GM21723 (cell line): ENCODE measurements around the gene ZNF780A.
"Not testable (repeated sequence)": the region's sequence is repeated elsewhere in the genome, so short reads cannot be mapped to it uniquely, and the experiment has no call there.

ENCODE experiments used
- ATAC-seq: cut with Tn5 transposase; IDR thresholded peaks from one replicate; pipeline ENCODE4 v1.9.1; 2021; ENCODE audit warnings: mild to moderate bottlenecking, moderate library complexity; ENCODE audit not compliant: unreplicated experiment

The ZNF780A gene

GRCh38 chr19:40090241-40091204 lies at the start of gene ZNF780A:
ZNF780A (minus strand) TSS chr19:40090943; CDS start chr19:40084753, 6,190 bp downstream.
- peak; percentile 86 for ATAC-seq

DNA sequence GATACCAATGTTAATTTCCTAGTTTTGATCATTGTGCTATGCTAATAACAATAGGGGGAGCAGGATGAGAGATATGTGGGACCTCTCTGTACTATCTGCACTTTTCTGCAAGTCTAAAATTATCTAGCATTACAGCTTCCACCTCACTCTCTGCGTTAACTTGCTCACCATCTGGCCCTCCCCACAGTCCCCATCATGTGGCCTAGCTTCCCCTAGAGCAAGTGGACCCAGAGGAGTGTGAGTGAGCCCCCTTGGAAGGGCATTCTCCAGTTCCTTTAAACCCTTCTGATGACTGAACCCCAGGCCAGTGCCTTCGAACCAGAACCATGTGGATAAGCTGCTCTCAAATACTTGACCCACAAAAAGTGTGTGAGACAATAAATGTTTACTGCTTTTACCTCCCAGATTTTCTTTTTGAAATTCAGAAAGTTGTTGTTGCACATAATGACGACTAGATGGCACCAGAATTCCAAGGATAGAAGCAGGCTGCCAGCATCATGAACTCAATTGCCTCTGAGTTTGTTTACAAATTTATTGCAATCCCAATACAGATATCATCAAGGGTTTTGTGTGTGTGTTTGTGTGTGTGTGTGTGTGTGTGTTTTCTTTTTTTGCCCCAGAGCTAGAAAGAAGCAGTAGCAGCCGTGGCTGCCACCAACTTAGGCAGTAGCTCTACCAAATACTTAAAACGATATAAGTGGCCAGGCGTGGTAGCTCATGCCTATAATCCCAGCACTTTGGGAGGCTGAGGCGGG lies 49.0 kb upstream of the ZNF780A start:
- ATAC-seq, result no peak

DNA sequence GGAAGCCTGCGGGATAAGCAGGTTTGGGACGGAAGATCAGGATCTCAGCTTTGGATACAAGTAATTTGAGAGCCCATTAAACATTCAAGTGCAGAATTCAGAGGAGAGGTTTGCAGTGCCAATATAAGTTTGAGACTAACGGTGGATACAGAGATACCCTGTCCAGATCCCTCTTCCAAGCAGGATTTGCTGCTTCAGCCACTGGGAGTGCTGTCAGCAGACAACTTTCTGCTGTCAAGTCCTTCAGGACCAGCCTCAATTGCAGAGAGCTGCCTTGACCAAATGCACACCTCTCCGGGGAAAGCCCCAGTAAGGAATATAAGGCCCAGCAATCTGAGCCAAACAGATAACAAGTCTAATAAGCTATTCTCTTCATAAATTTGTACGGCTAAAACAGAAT lies 46.1 kb upstream of the ZNF780A start:
- ATAC-seq, result no peak

DNA sequence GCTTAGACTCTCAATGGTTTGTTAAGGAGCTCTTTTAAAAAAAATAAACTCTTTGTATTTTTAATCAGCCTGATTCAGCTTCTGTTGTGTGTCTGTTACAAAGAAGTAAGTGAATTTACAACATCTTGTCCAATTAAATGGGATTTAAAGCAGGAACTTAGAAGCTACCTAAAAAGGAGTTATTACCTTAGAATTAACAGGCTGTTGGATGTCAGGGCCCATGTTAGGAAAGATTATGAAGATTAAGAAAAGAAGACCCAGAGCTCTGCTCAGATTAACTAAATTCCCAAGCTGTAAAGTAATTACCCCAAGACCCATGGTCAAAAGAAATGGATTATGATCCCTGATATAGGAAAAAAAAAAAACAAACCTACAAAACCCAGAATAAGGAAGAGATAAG lies 44.1 kb upstream of the ZNF780A start:
- ATAC-seq, result no peak

DNA sequence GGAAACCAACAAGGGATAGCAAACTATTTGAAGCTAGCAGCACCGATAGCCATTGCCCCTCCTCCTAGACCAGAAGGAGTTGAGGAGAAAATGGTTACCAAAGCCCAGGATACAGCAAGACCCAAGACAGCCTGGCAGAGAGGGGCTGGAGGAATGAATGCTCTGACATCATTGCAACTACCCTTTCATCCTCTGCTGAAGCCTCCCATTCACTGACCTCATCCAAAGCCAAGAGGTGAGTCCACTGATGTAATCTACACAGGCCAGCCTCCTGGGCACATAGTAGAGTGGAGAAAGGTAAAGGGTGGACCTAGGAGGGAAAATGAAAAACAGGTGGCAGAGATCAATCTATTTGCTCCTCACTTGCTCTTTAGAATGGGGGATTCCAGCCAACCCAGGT lies 42.7 kb upstream of the ZNF780A start:
- no peak for ATAC-seq

- ATAC-seq, result no peak
Measured at GRCh38 chr19:40130013-40130412, 39.3 kb upstream of the ZNF780A start.

DNA sequence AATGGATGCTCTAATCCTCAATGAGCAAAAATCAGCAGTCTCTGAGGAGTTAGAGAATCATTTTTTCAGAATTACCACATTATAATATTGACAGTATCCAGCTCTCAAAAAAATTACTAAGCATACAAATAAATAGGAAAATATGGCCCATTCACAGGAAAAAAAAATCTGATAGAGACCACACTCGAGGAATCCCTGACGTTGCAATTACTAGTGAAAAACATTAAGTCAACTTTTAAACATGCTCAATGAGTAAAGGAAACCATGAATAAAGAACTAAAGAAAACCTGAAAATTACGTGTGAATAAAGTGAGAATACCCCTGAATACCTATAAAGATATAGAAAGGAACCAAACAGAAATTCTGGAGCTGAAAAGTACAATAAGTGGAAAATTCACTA lies 38.7 kb upstream of the ZNF780A start:
- no peak for ATAC-seq

GRCh38 chr19:40128991-40129390 lies 38.2 kb upstream of the ZNF780A start:
- no peak for ATAC-seq

DNA sequence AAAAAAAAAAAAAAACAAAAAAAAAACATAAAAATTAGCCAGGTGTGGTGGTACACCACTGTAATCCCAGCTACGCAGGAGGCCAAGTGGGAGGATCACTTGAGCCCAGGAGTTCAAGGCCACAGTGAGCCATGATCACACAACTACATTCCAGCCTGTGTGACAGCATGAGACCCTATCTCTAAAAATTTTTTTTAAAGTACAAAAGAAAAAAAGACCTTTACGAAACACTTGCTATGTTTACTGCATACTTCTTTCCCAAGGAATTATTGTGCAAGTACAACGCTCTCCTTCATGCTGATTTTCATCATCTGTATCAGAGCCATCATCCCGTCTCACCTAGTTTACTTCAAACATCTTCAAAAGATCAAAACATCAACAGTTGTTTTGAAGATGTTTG lies 28.6 kb upstream of the ZNF780A start:
- ATAC-seq, result no peak

DNA sequence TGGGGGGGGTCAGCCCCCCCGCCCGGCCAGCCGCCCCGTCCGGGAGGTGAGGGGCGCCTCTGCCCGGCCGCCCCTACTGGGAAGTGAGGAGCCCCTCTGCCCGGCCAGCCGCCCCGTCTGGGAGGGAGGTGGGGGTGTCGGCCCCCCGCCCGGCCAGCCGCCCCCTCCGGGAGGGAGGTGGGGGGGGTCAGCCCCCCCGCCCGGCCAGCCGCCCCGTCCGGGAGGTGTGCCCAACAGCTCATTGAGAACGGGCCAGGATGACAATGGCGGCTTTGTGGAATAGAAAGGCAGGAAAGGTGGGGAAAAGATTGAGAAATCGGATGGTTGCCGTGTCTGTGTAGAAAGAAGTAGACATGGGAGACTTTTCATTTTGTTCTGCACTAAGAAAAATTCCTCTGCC lies 27.9 kb upstream of the ZNF780A start:
- ATAC-seq, result not testable (repeated sequence)

GRCh38 chr19:40116075-40116474 lies 25.3 kb upstream of the ZNF780A start:
- no peak for ATAC-seq

DNA sequence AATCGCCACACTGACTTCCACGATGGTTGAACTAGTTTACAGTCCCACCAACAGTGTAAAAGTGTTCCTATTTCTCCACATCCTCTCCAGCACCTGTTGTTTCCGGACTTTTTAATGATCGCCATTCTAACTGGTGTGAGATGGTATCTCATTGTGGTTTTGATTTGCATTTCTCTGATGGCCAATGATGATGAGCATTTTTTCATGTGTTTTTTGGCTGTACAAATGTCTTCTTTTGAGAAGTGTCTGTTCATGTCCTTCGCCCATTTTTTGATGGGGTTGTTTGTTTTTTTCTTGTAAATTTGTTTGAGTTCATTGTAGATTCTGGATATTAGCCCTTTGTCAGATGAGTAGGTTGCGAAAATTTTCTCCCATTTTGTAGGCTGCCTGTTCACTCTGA lies 23.4 kb upstream of the ZNF780A start:
- ATAC-seq, result not testable (repeated sequence)

- not testable (repeated sequence) for ATAC-seq
Measured at GRCh38 chr19:40112271-40112670, 21.5 kb upstream of the ZNF780A start.

DNA sequence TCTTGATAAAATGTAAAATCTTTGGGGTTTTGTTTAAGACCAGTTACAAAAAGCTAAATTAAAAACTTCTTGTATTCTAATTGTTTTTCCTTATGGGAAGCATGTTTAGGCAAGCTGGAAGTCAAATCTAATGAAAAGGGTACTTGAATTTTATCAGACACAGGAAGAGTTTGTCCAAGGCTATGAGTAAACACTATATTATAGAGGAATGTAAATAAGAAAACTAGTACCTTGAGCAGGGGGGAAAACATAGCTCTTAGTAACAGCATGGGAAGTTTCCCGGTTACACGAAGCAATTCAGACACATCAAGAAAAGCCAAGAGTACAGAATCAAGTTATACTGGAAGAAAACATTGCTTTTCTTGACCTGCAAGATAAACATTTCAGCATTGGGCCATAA lies 19.8 kb upstream of the ZNF780A start:
- no peak for ATAC-seq

DNA sequence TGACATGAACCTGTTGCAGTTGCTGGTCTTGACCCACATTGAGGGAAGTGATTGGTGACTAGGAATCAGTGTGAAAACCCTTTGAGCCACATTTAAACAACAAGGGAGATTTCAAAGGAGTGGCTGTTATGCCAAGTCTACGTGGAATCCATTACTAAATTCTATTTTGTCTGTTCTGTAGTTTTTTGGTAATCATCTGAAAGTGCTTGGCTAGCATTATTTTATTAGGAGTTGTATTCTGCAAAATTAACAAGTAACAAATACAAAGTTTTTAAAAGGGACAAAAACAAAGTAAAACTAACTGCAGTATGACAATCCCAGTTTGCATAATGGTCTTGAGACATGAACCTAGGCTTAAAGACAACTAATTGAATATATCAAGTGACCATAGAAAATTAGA lies 14.0 kb upstream of the ZNF780A start:
- no peak for ATAC-seq

DNA sequence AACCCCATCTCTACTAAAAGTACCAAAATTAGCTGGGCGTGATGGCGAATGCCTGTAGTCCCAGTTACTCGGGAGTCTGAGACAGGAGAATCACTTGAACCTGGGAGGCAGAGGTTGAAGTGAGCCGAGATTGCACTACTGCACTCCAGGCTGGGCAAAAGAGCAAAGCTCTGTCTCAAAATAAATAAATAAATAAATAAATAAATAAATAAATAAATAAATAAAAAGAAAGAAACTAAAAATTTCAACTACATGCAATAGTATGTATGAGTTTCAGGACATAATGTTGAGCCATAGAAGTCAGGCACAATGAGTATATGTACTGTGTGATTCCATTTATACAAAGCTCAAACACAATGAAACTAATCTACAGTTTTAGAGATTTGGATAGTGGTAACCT lies 12.9 kb upstream of the ZNF780A start:
- no peak for ATAC-seq

DNA sequence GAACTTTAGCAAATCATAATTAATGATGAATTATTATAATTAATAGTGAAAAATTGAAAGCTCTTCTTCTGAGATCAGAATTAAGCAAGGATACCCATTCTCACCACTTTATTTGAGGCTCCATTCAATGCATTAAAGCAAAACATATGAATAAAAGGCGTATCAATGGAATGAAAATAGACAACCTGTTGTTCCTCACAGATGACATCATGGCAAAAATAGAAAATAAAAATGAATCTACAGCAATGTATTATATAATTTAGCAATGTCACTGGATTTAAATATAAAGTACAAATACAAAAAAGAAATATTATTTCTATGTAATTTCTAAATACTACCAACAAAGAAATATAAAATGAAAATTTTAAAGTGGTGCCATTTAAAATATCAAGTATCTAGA lies 11.1 kb upstream of the ZNF780A start:
- ATAC-seq, result no peak

- ATAC-seq, result no peak
Measured at GRCh38 chr19:40093416-40093815, 2.7 kb upstream of the ZNF780A start.

GRCh38 chr19:40091205-40092129 lies 724 bp upstream of the ZNF780A start:
- ATAC-seq, result no peak

DNA sequence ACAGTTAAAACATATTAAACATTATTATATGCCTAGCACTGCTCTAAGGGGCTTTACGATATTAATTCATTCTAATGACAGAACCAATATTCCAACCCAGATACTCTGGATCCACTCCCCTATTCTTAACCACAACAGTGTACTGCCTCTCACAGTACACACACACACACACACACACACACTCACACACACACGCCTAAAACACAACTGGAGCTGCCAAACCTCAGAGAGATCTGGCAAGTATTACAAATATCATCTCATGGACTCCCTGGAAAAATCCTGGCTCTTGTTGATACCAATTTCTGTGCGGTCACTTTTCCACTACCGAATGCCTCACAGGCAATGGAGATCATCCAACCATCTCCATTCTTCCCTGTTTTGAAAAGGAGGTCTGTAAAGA lies 1.3 kb downstream of the ZNF780A start:
- ATAC-seq, result no peak
